ENCODE measurements around the gene NOL9.
A peak's percentile ranks its signal among the peaks of the same experiment; 100 is the strongest.

Gene NOL9

DNA sequence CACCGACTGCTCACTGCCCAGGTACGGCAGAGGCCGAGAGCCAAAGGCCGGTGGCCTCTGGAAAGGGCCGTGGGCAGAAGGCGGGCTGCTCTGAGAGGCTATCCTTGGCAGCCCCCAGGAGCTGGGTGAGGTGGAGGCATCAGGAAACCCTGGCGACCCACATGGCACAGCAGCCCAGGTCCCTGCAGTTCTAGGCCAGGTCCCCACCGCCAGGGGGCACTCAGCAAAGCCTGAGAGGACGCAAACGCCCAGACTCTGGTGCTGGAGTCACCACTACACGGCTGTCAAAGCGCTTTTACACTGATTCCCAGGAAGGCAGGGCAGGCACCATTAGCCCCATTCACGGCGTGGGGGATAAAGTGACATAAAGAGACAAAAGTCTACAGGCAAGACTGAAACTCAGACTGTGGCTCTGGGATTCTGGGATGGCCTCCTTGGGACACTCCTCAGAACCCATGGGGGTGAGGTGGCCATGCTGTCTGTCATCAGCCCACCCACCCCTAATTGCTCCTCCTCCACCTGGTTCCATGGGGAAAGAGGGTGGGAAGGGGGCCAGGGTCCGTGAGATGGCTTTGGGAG lies 67.8 kb downstream of the NOL9 start:
- peak; percentile 61 to 88 (median 86) for DNase-seq

DNA sequence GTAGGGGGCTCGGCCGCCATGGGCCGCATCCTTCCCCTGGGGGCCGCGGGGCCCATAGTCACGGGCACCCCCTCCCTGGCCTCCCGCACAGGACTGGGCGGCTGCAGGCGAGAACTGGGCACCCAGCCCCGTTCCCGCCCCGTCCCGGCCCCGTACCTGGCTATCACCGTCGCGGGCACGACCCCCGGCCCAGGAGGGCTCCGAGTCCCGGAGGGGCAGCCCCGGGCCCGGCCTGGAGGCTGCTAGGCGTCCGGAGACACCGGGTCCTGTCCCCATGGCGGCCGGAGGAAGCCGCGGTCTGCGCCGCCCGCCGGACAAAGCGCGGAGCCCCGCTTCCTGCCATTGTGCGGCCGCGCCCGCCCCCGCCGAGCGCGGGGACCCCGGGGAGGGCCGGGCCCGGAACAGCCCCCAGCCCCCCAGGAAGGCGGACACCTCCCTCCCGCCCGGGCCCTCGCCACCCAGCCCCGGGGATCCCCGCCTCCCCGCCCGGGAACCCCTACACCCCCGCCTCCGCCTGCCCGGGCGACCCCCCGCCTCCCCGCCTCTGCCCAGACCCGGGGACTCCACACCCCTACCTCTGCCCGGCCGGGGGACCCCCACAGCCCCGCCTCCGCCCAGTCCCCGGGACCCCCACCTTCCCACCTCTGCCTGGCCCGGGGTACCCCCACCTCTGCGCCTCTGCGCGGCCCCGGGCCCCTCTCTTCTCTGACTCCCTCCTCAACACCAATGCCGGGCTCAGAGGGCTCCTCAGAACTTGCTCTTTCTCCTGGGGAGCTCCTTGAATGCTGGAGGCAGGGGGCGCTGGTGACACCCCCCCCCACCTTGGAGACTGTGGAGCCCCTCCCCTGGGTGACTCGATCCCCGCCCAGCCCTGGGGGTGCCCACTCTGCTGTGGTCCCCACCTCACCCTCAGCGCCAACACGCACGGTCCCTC lies 68.9 kb downstream of the NOL9 start:
- no peak for DNase-seq

DNA sequence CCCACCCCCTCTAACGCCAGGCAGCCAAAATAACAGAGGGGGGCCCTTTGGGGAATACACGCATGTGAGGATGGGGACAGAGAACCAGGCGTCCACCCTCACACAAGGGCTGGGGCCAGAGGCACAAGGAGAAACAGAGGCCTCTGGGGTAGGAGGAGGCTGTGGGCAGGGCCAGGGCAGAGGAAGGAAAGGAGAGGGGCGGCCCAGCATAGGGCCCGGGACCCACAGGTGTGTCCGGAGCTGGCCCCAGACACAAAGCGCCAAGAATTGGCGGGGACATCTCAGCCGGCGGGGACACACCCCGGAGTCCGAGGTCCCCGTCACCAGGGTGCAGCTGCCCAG lies 69.5 kb downstream of the NOL9 start:
- no peak for DNase-seq

DNA sequence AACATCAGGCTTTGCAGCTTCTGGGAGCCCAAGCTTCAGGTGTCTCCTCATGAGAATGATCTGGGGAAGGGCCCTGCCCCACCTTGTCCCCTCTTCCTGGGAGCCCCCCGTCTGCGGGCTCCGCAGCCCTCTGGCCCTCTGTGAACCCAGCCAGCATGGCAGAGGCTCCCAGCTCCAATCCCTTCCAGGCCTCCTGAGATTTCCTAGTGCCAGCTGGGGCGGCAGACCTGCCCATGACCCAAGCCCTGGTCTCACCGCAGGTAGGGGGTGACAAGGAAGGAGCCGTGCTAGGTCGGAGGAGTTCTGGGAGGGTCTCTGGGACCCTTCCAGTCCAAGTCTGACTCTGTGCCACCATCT lies 70.6 kb downstream of the NOL9 start:
- DNase-seq, result no peak

DNA sequence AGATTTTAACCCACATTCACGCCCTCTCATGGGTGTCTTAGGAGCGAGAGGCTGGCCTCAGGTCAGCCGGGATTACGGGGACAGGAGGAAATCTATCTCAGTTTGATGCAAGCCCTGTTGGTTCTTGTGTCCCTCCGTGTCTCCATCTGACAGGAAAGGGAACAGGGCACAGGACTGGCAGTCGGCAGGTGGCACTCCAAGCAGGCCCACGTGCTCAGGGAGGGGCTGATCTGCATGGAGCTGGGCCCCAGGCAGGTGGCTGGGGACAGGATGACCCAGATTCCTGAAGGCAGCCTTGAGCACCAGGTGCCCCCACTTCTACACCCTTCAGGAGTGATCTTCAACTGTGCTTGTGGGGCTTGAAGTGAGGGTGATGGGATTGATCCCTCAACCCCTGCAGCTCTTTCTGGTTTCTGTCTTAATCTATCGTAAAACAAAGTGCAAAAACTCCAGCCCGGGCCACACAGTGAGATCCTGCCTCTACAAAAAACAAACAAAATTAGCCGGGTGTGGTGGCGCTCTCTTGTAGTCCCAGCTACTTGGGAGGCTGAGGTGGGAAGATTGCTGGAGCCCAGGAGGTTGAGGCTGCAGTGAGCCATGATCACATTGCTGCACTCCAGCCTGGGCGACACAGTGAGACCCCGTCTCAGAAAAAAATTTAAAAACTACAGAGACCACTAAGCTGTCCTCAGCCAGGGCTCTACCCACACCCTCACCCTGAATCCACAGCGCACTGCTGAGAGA lies 71.1 kb downstream of the NOL9 start:
- DNase-seq, result no peak

DNA sequence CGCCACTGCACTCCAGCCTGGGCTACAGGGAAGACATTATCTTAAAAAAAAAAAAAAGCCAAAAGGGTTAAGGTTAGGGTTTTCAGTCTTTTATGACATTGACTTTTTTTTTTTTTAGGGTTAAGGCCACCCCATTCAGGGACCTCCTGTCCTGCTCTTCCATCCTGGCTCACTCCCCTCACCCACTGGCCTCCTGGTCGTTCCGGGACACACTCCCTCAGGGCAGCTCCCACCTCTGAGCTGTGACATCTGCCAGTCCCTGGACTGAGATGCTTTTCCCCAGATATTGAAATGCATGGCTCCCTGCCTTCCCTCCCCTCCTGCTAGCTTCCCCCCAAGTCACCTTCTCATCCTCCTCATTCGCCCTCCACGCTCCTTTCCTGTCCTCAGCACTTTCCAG lies 72.5 kb downstream of the NOL9 start:
- no peak for DNase-seq

DNA sequence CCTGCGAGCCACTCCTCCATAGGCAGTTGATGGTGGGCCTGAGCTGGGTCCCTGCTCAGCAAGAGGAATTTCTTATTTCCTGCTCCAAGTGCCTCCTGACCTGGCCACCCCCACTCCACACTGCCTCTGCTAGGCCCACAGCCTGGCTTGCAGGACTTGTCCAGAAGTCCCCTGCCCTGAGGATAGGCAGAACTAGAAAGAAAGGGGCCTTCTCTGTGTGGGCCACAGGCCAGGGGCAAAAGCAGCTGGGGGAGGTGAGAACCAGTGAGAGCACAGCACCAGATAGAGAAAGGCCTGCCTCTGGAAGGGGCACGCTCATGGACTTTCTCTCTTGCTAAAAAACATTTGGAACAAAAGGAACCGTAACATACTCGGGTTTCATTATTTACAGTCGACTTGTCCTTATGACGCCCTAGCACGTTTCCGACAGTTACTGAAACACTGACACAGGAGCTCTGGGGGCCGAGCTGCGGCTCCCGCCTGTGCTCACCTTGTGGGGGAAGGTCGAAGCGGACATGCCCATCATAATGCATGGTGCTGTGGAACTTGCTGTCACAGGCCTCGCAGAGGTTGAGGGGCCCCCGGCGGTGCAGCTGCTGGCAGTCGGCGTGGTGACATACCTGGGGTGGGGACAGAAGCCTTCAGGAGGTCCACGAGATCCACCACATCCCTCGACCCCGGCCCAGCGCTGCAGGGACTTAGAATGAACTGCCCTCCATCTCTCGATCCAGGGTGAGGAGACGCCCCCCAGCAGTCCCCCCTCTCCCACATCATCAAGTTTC lies 77.1 kb downstream of the NOL9 start:
- no peak for DNase-seq

DNA sequence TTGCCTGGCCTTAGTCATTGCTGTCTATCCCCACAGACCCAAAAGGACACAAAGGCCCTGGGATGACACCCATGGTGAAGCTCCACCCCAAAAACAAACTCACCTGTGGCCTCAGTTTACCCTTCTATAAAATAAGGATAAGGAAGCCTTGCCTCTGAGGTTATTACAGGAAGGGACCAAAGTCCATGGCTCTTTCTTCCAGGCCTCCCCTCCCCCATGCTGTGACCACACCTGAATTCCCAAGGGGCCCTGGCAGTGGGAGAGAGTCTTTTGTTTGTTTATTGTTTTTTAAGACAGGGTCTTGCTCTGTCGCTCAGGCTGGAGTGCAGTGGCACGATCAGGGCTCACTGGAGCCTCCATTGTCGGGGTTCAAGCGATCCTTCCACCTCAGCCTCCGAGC lies 77.8 kb downstream of the NOL9 start:
- no peak for DNase-seq

DNA sequence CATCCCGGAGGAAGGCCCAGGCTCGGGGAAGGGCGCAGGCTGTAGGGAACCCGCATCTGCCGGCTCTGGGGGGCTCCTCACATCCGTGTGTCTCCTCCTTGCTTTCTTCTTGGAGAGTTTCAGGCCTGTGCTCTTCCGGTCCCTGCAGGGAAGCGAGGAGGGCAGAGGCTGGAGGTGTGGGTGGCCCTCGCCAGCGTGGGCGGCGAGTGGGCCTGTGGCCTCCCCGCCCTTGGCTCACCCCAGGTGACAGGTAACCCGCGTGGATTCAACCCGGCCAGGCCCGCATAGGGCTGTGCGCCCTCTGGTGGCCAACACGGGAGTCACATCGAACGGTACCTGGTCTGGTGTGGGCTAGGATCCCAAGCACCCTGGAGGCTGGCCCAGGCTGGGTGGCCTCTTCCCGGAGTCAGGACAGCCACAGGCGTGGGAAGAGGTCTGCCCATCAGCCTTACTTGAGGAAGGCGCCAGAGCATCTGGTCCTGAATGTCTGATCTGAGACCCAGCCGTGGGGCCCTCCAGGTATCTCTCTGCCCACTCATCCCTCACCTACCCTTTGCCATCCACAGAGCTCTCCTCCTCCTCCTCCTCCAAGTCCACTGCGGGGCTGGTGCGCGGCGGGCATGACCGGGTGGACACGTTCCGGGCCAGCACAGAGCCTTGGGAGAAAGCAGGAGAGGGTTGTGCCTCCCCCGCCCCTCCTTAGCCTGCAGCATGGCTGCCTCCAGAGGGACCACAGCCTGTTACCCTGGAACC lies 78.8 kb downstream of the NOL9 start:
- peak; percentile 55 to 79 (median 74) for DNase-seq

DNA sequence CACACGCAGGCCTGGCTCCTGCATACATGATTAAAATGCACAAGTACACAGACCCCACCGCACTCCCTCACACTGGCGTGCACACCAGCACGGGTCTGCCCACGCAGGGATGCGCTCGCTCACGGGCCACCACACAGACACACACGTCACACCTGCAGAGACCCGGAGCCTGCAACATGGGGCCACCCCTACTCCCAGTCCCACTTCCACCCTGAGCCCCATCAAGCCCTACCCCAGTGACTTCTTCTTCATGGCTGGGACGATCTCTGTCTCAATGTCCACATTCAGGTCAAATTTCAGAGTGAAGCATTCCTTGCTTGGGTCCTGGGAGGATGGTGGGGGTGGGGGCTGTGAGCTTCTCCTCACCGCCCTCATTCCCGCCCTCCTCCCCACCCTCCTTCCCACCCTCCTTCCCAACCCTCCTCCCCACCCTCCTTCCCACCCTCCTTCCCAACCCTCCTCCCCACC lies 79.5 kb downstream of the NOL9 start:
- no peak for DNase-seq

DNA sequence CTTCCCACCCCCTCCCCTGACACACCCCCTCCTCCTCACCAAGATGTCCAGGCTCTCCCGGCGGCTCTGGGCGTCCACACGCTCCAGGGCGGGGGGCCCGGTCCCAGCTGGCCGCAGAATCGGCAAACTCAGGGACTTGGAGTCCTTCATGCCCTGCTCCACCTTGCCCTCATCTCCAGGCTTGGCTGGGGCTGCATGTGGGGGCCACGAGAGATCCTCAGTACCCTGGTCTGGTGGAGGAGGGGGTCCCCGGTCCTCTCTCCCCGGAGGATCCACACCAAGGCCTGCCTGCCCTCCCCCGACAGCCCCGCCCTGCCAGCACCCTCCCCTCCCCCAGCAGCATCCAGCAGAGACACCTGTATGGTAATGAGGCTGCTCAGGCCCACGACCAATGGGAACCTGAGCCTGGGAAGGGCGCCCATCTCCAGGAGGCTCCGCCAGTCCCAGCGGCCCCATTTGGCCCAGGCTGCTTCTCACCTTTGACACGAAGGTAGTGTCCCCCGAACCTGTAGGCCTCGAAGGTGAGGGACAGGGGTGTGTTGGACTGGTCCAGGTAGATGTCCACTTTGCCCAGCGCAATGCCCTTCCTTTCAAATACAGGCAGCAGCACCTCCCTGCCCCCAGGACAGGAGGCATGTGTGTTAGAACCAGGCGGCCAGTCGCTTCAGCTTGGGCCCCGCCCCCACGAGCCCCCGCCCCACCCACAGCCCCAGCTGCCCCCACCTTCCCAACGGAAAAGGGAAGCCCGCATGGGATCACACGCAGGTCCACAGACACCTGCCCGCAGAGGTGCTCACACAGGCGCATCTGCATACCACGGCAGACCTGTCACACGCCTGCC lies 80.1 kb downstream of the NOL9 start:
- no peak for DNase-seq

DNA sequence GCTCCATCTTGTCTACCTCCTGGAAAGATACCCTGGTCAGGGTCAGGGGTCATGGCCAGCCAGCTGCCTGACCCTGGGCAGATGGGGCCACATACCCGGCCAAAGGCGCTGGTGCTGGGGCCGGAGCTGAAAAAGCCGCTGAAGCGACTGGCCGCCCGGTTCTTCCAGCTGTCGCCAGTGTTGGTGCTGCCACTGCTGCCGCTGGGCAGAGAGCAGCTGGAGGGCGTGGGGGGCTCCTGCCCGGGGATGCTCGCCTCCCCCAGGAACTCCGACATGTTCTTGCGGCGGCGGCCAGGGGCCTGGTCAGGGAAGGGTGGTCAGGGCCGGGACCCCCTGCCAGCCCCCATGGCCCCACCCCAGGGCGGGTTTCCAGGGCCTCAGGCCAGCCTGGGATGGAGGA lies 81.2 kb downstream of the NOL9 start:
- no peak for DNase-seq

DNA sequence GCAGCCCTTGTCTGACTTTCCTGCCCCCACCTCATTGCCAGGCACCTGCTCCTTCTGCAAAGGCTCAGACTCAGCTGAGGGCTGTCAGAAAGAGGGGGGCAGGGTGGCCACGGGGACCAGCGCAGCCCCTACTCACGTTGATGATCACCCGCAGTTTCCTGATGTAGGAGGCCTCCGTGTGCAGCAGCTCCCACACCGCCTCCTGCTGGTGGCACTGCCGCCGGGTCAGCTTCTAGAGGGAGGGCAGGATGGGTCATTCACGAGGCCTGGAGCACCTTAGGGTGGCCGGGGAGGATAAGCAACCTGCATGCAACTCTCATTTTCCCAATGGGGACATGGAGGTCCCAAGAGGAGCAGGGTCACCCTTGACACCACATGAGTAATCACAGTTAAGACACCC lies 81.9 kb downstream of the NOL9 start:
- no peak for DNase-seq

DNA sequence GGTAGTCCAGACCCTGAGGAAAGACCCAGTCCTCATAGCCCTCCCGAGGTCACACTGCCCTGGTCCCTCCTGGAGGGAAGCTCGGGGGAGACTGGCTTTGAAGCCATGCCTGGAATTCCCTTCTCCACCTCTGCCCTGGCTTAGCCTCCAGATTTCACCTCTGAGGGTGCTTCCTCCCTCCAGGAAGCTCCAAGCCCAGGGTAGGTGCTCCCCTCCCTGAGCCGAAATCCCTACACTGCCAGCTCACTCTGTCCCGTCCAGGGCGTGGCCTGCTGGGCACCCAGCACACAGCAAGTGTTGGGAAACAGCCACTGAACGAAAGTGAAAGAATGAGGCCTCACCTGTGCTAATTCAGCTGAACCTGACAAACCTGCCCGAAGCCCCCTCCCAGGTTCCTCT lies 82.3 kb downstream of the NOL9 start:
- no peak for DNase-seq

All from activated naive CD4-positive, alpha-beta T cell (primary cell).